WI38 (cell line): ENCODE measurements around the gene PDE10A.
"Not testable (repeated sequence)": the region's sequence is repeated elsewhere in the genome, so short reads cannot be mapped to it uniquely, and the experiment has no call there.

ENCODE experiments used
- H3K4me3 ChIP-seq: 2 replicates; pipeline ENCODE4 v1.5.1; 2011; ENCODE audit warnings: low read depth, mild to moderate bottlenecking, control low read depth, low read length
- TF ChIP-seq, protein P1 (sequence below): IDR thresholded peaks from 2 replicates; pipeline ENCODE4 v1.5.1; 2012; ENCODE audit warnings: low read depth, mild to moderate bottlenecking, control low read depth, low read length

Gene PDE10A

GRCh38 chr6:165573671-165574070, 89.4 kb downstream of the PDE10A start:
- H3K4me3 ChIP-seq = no peak overlapping the region
- TF ChIP-seq, protein P1, sequence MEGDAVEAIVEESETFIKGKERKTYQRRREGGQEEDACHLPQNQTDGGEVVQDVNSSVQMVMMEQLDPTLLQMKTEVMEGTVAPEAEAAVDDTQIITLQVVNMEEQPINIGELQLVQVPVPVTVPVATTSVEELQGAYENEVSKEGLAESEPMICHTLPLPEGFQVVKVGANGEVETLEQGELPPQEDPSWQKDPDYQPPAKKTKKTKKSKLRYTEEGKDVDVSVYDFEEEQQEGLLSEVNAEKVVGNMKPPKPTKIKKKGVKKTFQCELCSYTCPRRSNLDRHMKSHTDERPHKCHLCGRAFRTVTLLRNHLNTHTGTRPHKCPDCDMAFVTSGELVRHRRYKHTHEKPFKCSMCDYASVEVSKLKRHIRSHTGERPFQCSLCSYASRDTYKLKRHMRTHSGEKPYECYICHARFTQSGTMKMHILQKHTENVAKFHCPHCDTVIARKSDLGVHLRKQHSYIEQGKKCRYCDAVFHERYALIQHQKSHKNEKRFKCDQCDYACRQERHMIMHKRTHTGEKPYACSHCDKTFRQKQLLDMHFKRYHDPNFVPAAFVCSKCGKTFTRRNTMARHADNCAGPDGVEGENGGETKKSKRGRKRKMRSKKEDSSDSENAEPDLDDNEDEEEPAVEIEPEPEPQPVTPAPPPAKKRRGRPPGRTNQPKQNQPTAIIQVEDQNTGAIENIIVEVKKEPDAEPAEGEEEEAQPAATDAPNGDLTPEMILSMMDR = no peak

- TF ChIP-seq, protein P1 = no peak
- H3K4me3 ChIP-seq = no peak overlapping the region
Measured at GRCh38 chr6:165571721-165572132, 91.3 kb downstream of the PDE10A start.

DNA sequence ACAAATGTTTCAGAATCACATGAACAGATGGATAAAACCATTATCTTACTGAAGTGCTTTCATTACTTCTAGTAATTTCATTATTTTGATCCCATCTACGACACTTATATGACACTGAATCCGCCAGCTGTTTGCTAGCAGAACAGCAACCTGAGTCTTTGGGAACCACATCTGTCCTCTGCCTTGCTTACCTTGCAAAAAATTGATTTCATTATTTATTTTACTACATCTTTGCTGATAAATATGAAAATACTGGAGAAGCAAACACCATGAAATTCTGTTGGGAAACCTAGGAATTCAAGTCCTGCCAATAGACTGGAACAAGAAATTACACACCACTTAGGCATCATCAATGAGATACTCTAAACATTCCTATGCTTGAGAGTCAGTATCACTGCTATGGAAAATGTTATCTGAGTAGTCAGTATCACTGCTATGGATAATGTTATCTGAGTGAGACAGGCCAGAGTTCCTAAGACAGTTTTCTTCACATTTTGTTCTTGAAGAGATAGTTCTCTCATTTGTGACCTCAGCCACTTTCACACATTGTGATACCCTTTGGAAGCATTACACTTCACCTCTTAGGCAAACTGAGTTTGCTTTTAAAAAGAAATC, 91.9 kb downstream of the PDE10A start:
- H3K4me3 ChIP-seq = no peak overlapping the region
- TF ChIP-seq, protein P1 = no peak

DNA sequence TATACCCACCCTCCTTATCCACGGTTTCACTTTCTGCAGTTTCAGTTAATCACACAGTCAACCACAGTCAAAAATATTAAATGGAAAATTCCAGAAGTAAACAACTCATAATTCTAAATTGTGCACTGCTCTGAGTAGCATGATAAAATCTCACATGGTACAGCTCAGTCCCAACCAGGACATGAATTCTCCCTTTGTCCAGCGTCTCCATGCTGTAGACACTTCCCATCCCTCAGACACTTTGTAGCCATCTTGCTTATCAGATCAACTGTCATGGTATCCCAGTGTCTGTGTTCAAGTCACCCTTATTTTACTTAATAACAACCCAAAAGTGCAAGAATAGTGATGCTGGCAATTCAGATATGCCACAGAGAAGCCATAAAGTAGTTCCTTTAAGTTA, 94.7 kb downstream of the PDE10A start:
- TF ChIP-seq, protein P1 = no peak
- H3K4me3 ChIP-seq = no peak overlapping the region

DNA sequence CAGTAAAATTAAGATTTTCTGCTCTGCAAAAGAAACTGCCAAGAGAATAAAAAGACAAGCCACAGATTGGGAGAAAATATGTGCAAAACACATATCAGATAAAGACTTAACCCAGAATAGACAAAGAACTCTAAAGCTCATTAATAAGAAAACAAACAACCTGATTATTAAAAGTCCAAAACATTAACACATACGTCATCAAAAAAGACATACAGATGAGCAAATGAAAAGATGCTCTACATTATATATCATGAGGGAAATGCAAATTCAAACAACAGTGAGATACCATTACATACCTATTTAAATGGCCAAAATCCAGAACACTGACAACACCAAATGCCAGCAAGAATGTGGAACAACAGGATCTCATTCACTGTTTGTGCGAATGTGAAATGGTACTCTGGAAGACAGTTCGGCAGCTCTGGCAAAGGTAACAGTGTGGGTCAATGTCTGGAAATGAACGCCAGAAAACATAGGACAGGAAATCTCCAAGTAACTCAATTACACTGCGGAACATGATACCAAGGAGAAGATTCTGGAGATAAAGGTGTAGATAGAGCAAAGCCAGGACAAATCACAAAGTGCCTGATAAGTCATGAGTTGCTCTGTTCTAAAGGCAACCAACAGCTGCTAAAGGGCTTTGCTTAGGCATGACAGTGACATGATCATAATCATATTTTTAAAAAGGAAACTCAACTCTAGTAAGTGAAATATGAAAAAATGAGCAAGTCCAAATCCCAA, 96.8 kb downstream of the PDE10A start:
- TF ChIP-seq, protein P1 = no peak
- H3K4me3 ChIP-seq = no peak overlapping the region

GRCh38 chr6:165562421-165563090, 100.5 kb downstream of the PDE10A start:
- TF ChIP-seq, protein P1 = no peak
- H3K4me3 ChIP-seq = no peak overlapping the region

DNA sequence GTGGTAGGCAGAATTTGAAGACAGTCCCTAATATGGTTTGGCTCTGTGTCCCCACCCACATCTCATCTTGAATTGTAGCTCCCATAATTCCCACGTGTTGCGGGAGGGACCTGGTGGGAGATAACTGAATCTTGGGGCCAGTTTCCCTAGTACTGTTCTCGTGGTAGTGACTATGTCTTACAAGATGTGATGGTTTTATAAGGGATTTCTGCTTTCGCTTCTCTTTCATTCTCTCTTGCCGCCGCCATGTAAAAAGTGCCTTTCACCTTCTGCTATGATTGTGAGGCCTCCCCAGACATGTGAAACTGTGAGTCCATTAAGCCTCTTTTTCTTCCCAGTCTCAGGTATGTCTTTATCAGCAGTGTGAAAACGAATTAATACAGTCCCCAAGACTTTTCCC, 103.4 kb downstream of the PDE10A start:
- H3K4me3 ChIP-seq = no peak overlapping the region
- TF ChIP-seq, protein P1 = no peak

DNA sequence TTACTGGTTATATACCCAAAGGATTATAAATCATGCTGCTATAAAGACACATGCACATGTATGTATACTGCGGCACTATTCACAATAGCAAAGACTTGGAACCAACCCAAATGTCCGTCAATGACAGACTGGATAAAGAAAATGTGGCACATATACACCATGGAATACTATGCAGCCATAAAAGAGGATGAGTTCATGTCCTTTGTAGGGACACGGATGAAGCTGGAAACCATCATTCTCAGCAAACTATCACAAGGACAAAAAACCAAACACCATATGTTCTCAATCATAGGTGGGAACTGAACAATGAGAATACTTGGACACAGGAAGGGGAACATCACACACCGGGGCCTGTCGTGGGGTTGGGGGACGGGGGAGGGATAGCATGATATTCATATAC, 104.9 kb downstream of the PDE10A start:
- H3K4me3 ChIP-seq = not testable (repeated sequence)
